K562 (cell line): ENCODE results near the gene HSD3B7. TPM values are rescaled to one million over a fixed set of nuclear protein-coding genes. Genes with fewer than 3 reads are reported as not detected.

Experiments
- CBFB ChIP-seq: sonication (generic); formaldehyde crosslinking; IDR thresholded peaks from 2 replicates; pipeline ENCODE4 v1.4.0; 2020; ENCODE audit warnings: mild to moderate bottlenecking, missing genetic modification reagents
- EGR1 ChIP-seq: fragments of 450-650 bp; conservative IDR thresholded peaks from 2 replicates; pipeline ENCODE4 v1.6.1; 2017; ENCODE audit warnings: mild to moderate bottlenecking
- HNRNPK ChIP-seq: fragments of 200-400 bp; formaldehyde crosslinking; IDR thresholded peaks from one replicate; pipeline ENCODE4 v1.6.1; 2018; ENCODE audit warnings: mild to moderate bottlenecking, low read depth, low read length; ENCODE audit not compliant: poor library complexity, severe bottlenecking
- KDM1A ChIP-seq, 2 experiments: fragments of 450-650 bp; IDR thresholded peaks; 2 replicates each; pipeline ENCODE4 v1.6.1; 2016; ENCODE audit warnings: mild to moderate bottlenecking in 2 of 2
- KLF10 ChIP-seq: fragments of 250-450 bp; sonication (Bioruptor Pico); IDR thresholded peaks from 2 replicates; pipeline ENCODE4 v1.6.1; 2021; ENCODE audit warnings: matching md5 sums
- MYC ChIP-seq, 2 experiments: fragments of 250-450 bp in 1 of 2; sonication (Bioruptor Pico) in 1 of 2; IDR thresholded peaks; 2 replicates each; pipeline versions ENCODE4 v1.5.1 to v1.6.1; 2012 to 2021; ENCODE audit warnings: low read depth in 2 of 2, borderline replicate concordance in 1 of 2, improper control_type of control experiment in 1 of 2, low read length in 1 of 2, mild to moderate bottlenecking in 1 of 2, moderate library complexity in 1 of 2
- NR3C1 ChIP-seq: sonication (generic); formaldehyde crosslinking; IDR thresholded peaks from 2 replicates; pipeline ENCODE4 v1.8.1; 2022; ENCODE audit warnings: missing genetic modification reagents
- PPARD ChIP-seq: fragments of 250-450 bp; sonication (Bioruptor Pico); IDR thresholded peaks from 2 replicates; pipeline ENCODE4 v1.8.0; 2022; ENCODE audit warnings: inconsistent platforms, mild to moderate bottlenecking, moderate library complexity
- RBM14 ChIP-seq: fragments of 200-400 bp; formaldehyde crosslinking; IDR thresholded peaks from 2 replicates; pipeline ENCODE4 v1.6.1; 2018; ENCODE audit warnings: low read depth, mild to moderate bottlenecking, low read length, moderate library complexity, borderline replicate concordance; ENCODE audit not compliant: insufficient read depth
- RBM25 ChIP-seq: fragments of 200-400 bp; formaldehyde crosslinking; IDR thresholded peaks from 2 replicates; pipeline ENCODE4 v1.6.1; 2018; ENCODE audit warnings: low read length, low read depth, moderate library complexity; ENCODE audit not compliant: severe bottlenecking
- RERE ChIP-seq: sonication (generic); formaldehyde crosslinking; IDR thresholded peaks from 2 replicates; pipeline ENCODE4 v1.8.0; 2023; ENCODE audit warnings: missing genetic modification reagents, mild to moderate bottlenecking, borderline replicate concordance
- STAG1 ChIP-seq: sonication (generic); formaldehyde crosslinking; IDR thresholded peaks from 2 replicates; pipeline ENCODE4 v1.5.0; 2020; ENCODE audit warnings: missing genetic modification reagents, borderline replicate concordance
- TAF1 ChIP-seq: IDR thresholded peaks from 2 replicates; pipeline ENCODE4 v1.6.1; 2011; ENCODE audit warnings: mild to moderate bottlenecking, low read length, moderate library complexity; ENCODE audit not compliant: insufficient read depth, control insufficient read depth, severe bottlenecking; ENCODE audit errors: extremely low read depth
- TAF9B ChIP-seq: fragments of 450-650 bp; IDR thresholded peaks from 2 replicates; pipeline ENCODE4 v1.6.1; 2018; ENCODE audit warnings: mild to moderate bottlenecking; ENCODE audit not compliant: partially characterized antibody
- WHSC1 ChIP-seq: IDR thresholded peaks from one replicate; pipeline ENCODE4 v1.6.1; 2012; ENCODE audit warnings: low read length, control low read depth, inconsistent platforms
- ZFP30 ChIP-seq: fragments of 250-450 bp; sonication (Bioruptor Pico); IDR thresholded peaks from 2 replicates; pipeline ENCODE4 v1.8.0; 2022; ENCODE audit warnings: moderate library complexity, mild to moderate bottlenecking, inconsistent platforms, borderline replicate concordance
- ZNF217 ChIP-seq: sonication (generic); formaldehyde crosslinking; IDR thresholded peaks from 2 replicates; pipeline ENCODE4 v1.8.0; 2022; ENCODE audit warnings: mild to moderate bottlenecking, missing genetic modification reagents
- ZNF586 ChIP-seq: fragments of 450-650 bp; formaldehyde crosslinking; conservative IDR thresholded peaks from 2 replicates; pipeline ENCODE4 v1.4.0; 2020; ENCODE audit warnings: mild to moderate bottlenecking, moderate library complexity
- ZNF707 ChIP-seq: fragments of 250-450 bp; sonication (Bioruptor Pico); conservative IDR thresholded peaks from 2 replicates; pipeline ENCODE4 v1.8.0; 2022; ENCODE audit warnings: inconsistent platforms, mild to moderate bottlenecking, moderate library complexity
- polyA plus RNA-seq, 8 experiments: library from polyadenylated mRNA; depleted of rRNA in 4 of 8; stranded (reverse) in 5 of 8; unstranded in 3 of 8; fragments of >200 nt; fragmentation: Nextera tagmentation in 2 of 8; fragmentation: Illumina TruSeq in 1 of 8; extraction: Ambion mirVana in 2 of 8; extraction: Trizol in 1 of 8; gene quantifications; 2 replicates each; pipeline versions ENCODE4 v1.2.1 to v1.2.3, GENCODE V29; 2011 to 2014; ENCODE audit warnings: inconsistent platforms in 1 of 8, missing spikeins in 1 of 8
- total RNA-seq, 7 experiments: library from RNA; depleted of rRNA in 6 of 7; stranded (reverse); fragments of >200 nt in 6 of 7; fragmentation: Illumina TruSeq in 2 of 7; extraction: Trizol in 2 of 7; gene quantifications; 2 replicates each; pipeline versions ENCODE4 v1.2.1 to v1.2.3, GENCODE V29; 2011 to 2021; ENCODE audit warnings: low replicate concordance in 1 of 7
- TF ChIP-seq, protein P1 (sequence below): sonication (generic); formaldehyde crosslinking; IDR thresholded peaks from 2 replicates; pipeline ENCODE4 v1.8.0; 2022; ENCODE audit warnings: missing genetic modification reagents, mild to moderate bottlenecking, borderline replicate concordance

Gene HSD3B7
- total and polyA plus RNA-seq, 9 of the 15 experiments (the other 6 are each of a cell fraction or from before 2014, with no cell fraction given) = 5.4 to 49.1 (median 23.0) TPM

GRCh38 chr16:30956601-30957455, 28.2 kb upstream of the HSD3B7 start (continued):
- TF ChIP-seq TAF1 (no peak), KDM1A (IDR thresholded peaks at IDR 0.05) (peak; percentile 88 to 97), HNRNPK (no peak), RBM14 (no peak), NR3C1 (CRISPR knock-in tag) (no peak), KLF10 (CRISPR knock-in tag) (no peak), ZNF217 (CRISPR knock-in tag) (no peak), MYC (IDR thresholded peaks at IDR 0.05; ENCODE audit: low read depth, low read length) (peak; percentile 84; the same call in 1 of the 2 replicates), MYC (CRISPR knock-in tag; IDR thresholded peaks at IDR 0.05; ENCODE audit: borderline replicate concordance, low read depth) (no peak; the same call in 1 of the 2 replicates), STAG1 (no peak), ZFP30 (CRISPR knock-in tag) (no peak), RBM25 (peak; percentile 96), PPARD (CRISPR knock-in tag) (no peak), CBFB (CRISPR knock-in tag) (no peak), WHSC1 (no peak), TAF9B (no peak), RERE (CRISPR knock-in tag) (0 out of 2 replicates have a peak, but pooled peaks have one; percentile 36), ZNF707 (CRISPR knock-in tag) (no peak), EGR1 (no peak; the same call in 1 of the 2 replicates), ZNF586 (no peak)
- TF ChIP-seq, protein P1, sequence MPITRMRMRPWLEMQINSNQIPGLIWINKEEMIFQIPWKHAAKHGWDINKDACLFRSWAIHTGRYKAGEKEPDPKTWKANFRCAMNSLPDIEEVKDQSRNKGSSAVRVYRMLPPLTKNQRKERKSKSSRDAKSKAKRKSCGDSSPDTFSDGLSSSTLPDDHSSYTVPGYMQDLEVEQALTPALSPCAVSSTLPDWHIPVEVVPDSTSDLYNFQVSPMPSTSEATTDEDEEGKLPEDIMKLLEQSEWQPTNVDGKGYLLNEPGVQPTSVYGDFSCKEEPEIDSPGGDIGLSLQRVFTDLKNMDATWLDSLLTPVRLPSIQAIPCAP (CRISPR knock-in tag) = no peak
